Measurements from ENCODE around the gene TTC3. TPM values are rescaled to one million over a fixed set of nuclear protein-coding genes. Genes with fewer than 3 reads are reported as not detected.

TTC3 gene
- total RNA-seq, 2 experiments from 2014 or later, result 73.5 to 90.0 TPM

DNA sequence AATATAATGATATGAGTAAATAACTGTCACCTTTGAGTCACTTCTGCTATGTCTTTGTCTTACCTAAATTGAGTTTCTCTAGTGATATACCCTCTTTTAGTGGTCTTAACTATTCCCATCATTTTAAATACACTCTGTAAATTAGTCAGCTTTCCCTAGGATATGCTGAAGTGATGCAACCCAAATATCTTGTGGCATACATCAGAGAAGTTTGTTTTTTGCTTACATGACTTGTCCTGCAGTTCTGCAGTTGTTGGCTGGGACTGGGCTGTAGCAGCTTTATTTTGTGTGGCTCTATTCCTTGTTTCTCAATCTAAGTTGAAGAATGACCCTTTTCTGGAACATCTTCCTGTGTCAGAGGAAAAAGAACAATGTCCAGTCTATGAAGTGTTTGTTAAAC lies 76.4 kb downstream of the TTC3 start:
- Histone ChIP-seq H3K4me1 (ENCODE audit: insufficient read depth, low read length, poor library complexity, severe bottlenecking) (no peaks in the 10 kb centered on the region), H3K27ac (ENCODE audit: low read depth, low read length, poor library complexity, severe bottlenecking) (no peak overlapping the region), H3K79me2 (ENCODE audit: insufficient read depth, low read depth, low read length) (no peaks in the 10 kb centered on the region), H3K36me3 (ENCODE audit: insufficient read depth, low read length) (peaks cover 63% of the 10 kb centered on the region), H3K9me2 (ENCODE audit: insufficient read depth, low read length) (no peaks in the 10 kb centered on the region), H3K9me3 (ENCODE audit: low read length) (no peaks in the 10 kb centered on the region), H3K4me3 (ENCODE audit: low read depth, low read length, poor library complexity, severe bottlenecking) (no peak overlapping the region), H2AFZ (ENCODE audit: low read length) (no peak overlapping the region), H4K20me1 (ENCODE audit: insufficient read depth, low read length) (no peaks in the 10 kb centered on the region), H3K4me2 (ENCODE audit: low read length) (no peak overlapping the region)
- BruUV-seq (replicated peaks), result no TSS peak
- intact Hi-C loops (cut with micrococcal nuclease; ENCODE audit: unreplicated experiment), result no loop called here
- TF ChIP-seq, protein P1, sequence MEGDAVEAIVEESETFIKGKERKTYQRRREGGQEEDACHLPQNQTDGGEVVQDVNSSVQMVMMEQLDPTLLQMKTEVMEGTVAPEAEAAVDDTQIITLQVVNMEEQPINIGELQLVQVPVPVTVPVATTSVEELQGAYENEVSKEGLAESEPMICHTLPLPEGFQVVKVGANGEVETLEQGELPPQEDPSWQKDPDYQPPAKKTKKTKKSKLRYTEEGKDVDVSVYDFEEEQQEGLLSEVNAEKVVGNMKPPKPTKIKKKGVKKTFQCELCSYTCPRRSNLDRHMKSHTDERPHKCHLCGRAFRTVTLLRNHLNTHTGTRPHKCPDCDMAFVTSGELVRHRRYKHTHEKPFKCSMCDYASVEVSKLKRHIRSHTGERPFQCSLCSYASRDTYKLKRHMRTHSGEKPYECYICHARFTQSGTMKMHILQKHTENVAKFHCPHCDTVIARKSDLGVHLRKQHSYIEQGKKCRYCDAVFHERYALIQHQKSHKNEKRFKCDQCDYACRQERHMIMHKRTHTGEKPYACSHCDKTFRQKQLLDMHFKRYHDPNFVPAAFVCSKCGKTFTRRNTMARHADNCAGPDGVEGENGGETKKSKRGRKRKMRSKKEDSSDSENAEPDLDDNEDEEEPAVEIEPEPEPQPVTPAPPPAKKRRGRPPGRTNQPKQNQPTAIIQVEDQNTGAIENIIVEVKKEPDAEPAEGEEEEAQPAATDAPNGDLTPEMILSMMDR (conservative IDR thresholded peaks at IDR 0.05; ENCODE audit: low read length), result no peak
- TF ChIP-seq EZH2phosphoT487 (IDR thresholded peaks at IDR 0.05; ENCODE audit: borderline replicate concordance, low read depth, low read length), result no peak
- no peak for DNase-seq (ENCODE audit: low spot score)
- CTCF ChIA-PET (ENCODE audit: unreplicated experiment), result no interaction called here
- POLR2A ChIA-PET, result no interaction called here

DNA sequence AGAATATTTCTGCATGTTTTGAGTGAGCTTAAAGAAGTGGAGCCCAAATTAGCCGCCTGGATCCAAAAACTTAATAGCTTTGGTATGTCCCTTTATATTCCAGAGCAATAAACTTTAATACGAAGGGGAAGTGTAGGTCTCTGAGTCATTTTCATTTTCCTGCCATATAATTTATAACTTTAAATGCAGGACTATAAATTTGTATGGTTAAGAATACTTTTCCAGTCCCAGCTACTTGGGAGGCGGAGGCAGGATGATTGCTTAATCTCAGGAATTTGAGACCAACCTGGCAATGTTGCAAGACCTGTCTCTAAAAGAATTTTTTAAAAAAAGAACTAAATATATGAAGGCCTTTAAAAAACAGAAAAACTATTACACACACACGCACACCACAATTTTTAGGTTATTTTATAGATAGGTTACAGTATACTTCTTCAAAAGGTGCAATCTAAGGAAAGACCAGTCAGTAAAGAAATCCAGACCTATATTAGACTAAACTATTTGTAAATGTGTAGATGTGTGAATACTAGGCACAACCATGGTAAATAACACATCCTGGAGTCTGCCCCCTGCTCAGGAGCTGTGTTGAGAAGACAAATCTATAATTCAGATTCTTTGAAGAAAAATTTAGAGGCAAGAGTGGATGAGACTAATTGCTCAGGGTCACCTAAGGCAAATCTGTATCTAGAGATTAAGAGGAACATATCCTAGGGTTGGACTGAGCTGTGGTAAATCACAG lies 80.3 kb downstream of the TTC3 start:
- Histone ChIP-seq H3K4me2 (ENCODE audit: low read length) (no peak overlapping the region), H4K20me1 (ENCODE audit: insufficient read depth, low read length) (no peaks in the 10 kb centered on the region), H3K79me2 (ENCODE audit: insufficient read depth, low read depth, low read length) (no peaks in the 10 kb centered on the region), H3K36me3 (ENCODE audit: insufficient read depth, low read length) (peaks cover 66% of the 10 kb centered on the region), H3K4me3 (ENCODE audit: low read depth, low read length, poor library complexity, severe bottlenecking) (no peak overlapping the region), H3K27ac (ENCODE audit: low read depth, low read length, poor library complexity, severe bottlenecking) (no peak overlapping the region), H3K4me1 (ENCODE audit: insufficient read depth, low read length, poor library complexity, severe bottlenecking) (no peaks in the 10 kb centered on the region), H3K9me3 (ENCODE audit: low read length) (no peaks in the 10 kb centered on the region), H2AFZ (ENCODE audit: low read length) (no peak overlapping the region), H3K9me2 (ENCODE audit: insufficient read depth, low read length) (no peaks in the 10 kb centered on the region)
- TF ChIP-seq, protein P1 (conservative IDR thresholded peaks at IDR 0.05; ENCODE audit: low read length), result no peak
- TF ChIP-seq EZH2phosphoT487 (IDR thresholded peaks at IDR 0.05; ENCODE audit: borderline replicate concordance, low read depth, low read length), result no peak
- POLR2A ChIA-PET, result interaction anchor here (0.5 to 1.1 kb wide), 3 partner anchors 11 to 54 kb away, joined by 3 to 4 read pairs (median 3); no protein-coding TSS in a partner anchor
- intact Hi-C loops (cut with micrococcal nuclease; ENCODE audit: unreplicated experiment), result no loop called here
- CTCF ChIA-PET (ENCODE audit: unreplicated experiment), result no interaction called here
- BruUV-seq (replicated peaks), result no TSS peak
- DNase-seq (ENCODE audit: low spot score), result no peak

DNA sequence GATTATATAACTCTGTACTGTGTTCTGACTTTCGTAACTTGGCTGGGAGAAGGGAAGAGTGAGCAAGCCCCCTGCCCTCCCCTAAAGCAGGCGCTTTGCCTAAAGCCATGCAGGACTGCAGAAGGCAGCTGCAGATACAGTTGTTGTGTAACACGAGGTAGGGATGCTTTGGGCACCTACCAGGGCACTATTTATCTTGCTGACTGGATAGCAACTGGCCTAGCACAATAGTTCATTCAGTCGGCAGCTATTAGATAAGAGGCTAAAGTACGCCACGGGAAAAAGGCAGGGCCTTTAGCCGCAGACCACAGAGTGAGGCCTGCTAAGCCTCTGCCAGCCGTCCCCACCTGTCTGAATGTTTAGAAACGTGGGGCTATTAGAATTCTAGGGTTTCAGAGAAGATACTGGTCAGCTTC lies 80.9 kb downstream of the TTC3 start:
- H3K4me1 ChIP-seq (ENCODE audit: insufficient read depth, low read length, poor library complexity, severe bottlenecking), result no peaks in the 10 kb centered on the region
- BruUV-seq (replicated peaks), result no TSS peak
- no peak overlapping the region for H3K4me2 ChIP-seq (ENCODE audit: low read length)
- no peaks in the 10 kb centered on the region for H3K79me2 ChIP-seq (ENCODE audit: insufficient read depth, low read depth, low read length)
- no peak overlapping the region for H3K27ac ChIP-seq (ENCODE audit: low read depth, low read length, poor library complexity, severe bottlenecking)
- no peak overlapping the region for H3K4me3 ChIP-seq (ENCODE audit: low read depth, low read length, poor library complexity, severe bottlenecking)
- CTCF ChIA-PET (ENCODE audit: unreplicated experiment), result no interaction called here
- no peaks in the 10 kb centered on the region for H3K9me3 ChIP-seq (ENCODE audit: low read length)
- DNase-seq (ENCODE audit: low spot score), result no peak
- TF ChIP-seq, protein P1 (conservative IDR thresholded peaks at IDR 0.05; ENCODE audit: low read length), result no peak
- TF ChIP-seq EZH2phosphoT487 (IDR thresholded peaks at IDR 0.05; ENCODE audit: borderline replicate concordance, low read depth, low read length), result no peak
- H4K20me1 ChIP-seq (ENCODE audit: insufficient read depth, low read length), result no peaks in the 10 kb centered on the region
- intact Hi-C loops (cut with micrococcal nuclease; ENCODE audit: unreplicated experiment), result no loop called here
- POLR2A ChIA-PET, result interaction anchor here (0.5 to 1.1 kb wide), 2 partner anchors 10 to 14 kb away, joined by 3 to 4 read pairs; no protein-coding TSS in a partner anchor
- no peak overlapping the region for H2AFZ ChIP-seq (ENCODE audit: low read length)
- H3K36me3 ChIP-seq (ENCODE audit: insufficient read depth, low read length), result peaks cover 66% of the 10 kb centered on the region
- H3K9me2 ChIP-seq (ENCODE audit: insufficient read depth, low read length), result no peaks in the 10 kb centered on the region
